Effector memory CD4-positive, alpha-beta T cell (primary cell): ENCODE data around the gene POU4F3.

ENCODE experiments used
- DNase-seq, 3 donors: peaks; one replicate each; pipeline ENCODE4 v3.0.0-alpha.2; 2020
- H3K27ac ChIP-seq: 2 replicates; pipeline ENCODE4 v1.7.0; 2013; ENCODE audit warnings: mild to moderate bottlenecking, low read length, moderate library complexity; ENCODE audit not compliant: insufficient read depth, poor library complexity, severe bottlenecking
- H3K27me3 ChIP-seq: replicated peaks from 2 replicates; pipeline ENCODE4 v1.7.0; 2013; ENCODE audit warnings: mild to moderate bottlenecking, low read length; ENCODE audit not compliant: insufficient read depth, control insufficient read depth, poor library complexity, severe bottlenecking
- H3K36me3 ChIP-seq: 2 replicates; pipeline ENCODE4 v1.7.0; 2013; ENCODE audit warnings: mild to moderate bottlenecking, low read length, moderate library complexity; ENCODE audit not compliant: control insufficient read depth, insufficient read depth
- H3K4me1 ChIP-seq: 2 replicates; pipeline ENCODE4 v1.7.0; 2013; ENCODE audit warnings: low read length, mild to moderate bottlenecking; ENCODE audit not compliant: control insufficient read depth, insufficient read depth, poor library complexity, severe bottlenecking
- H3K4me3 ChIP-seq: 2 replicates; pipeline ENCODE4 v1.7.0; 2013; ENCODE audit warnings: low read length, low read depth, mild to moderate bottlenecking; ENCODE audit not compliant: insufficient read depth, poor library complexity, severe bottlenecking
- H3K9me3 ChIP-seq: 2 replicates; pipeline ENCODE4 v1.7.0; 2013; ENCODE audit warnings: mild to moderate bottlenecking, low read length, moderate library complexity; ENCODE audit not compliant: control insufficient read depth

Gene POU4F3

GRCh38 chr5:146345578-146346366 is 7.1 kb downstream of the POU4F3 start:
- H3K4me1 ChIP-seq = peaks cover 4% of the 10 kb centered on the region
- no peaks in the 10 kb centered on the region for H3K36me3 ChIP-seq
- H3K27me3 ChIP-seq = peaks cover 20% of the 10 kb centered on the region
- no peak overlapping the region for H3K4me3 ChIP-seq
- no peak overlapping the region for H3K27ac ChIP-seq
- H3K9me3 ChIP-seq = no peaks in the 10 kb centered on the region
- DNase-seq = no peak

DNA sequence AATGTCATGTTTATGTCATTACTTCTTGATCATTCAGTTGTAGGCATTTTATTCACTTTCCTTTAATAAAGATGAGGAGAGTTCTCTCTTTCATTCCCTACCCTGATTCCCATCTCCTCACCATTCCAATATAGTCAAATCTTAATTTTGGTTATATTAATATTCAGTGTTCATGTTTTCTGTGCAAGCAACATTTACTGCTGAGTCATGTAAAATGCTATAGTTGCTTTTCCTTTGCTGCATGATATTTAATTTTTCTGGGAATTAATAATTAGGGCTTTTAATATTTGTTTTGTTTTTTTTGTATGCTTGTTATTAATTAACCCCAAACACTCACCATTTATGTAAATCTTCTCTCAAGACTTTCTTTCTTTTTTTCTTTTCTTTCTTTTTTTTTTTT is 18.5 kb downstream of the POU4F3 start:
- no peak overlapping the region for H3K27ac ChIP-seq
- no peak for DNase-seq
- peaks cover 3% of the 10 kb centered on the region for H3K27me3 ChIP-seq
- no peaks in the 10 kb centered on the region for H3K9me3 ChIP-seq
- H3K4me3 ChIP-seq = no peak overlapping the region
- no peaks in the 10 kb centered on the region for H3K36me3 ChIP-seq
- H3K4me1 ChIP-seq = no peaks in the 10 kb centered on the region

DNA sequence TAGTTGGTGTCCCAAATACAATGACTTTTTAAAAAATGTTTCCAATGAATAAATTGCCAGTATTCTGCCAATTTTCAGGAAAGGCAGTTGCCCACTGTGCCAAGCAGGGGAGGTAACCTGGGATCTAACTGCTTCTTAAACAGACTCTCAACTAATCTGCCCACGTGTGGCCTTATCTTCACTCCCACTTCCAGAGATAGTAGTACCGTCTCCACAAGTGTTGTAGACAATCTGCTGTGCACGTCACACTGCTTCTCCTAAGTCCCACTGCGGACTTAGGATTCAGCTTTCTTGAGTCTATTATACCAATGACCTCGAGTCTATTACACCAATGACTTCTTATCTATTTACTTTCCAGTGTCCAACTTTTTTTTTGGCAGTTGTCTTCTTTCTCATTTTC is 21.2 kb downstream of the POU4F3 start:
- no peak for DNase-seq
- Histone ChIP-seq H3K27me3 (peaks cover 3% of the 10 kb centered on the region), H3K27ac (no peak overlapping the region)

DNA sequence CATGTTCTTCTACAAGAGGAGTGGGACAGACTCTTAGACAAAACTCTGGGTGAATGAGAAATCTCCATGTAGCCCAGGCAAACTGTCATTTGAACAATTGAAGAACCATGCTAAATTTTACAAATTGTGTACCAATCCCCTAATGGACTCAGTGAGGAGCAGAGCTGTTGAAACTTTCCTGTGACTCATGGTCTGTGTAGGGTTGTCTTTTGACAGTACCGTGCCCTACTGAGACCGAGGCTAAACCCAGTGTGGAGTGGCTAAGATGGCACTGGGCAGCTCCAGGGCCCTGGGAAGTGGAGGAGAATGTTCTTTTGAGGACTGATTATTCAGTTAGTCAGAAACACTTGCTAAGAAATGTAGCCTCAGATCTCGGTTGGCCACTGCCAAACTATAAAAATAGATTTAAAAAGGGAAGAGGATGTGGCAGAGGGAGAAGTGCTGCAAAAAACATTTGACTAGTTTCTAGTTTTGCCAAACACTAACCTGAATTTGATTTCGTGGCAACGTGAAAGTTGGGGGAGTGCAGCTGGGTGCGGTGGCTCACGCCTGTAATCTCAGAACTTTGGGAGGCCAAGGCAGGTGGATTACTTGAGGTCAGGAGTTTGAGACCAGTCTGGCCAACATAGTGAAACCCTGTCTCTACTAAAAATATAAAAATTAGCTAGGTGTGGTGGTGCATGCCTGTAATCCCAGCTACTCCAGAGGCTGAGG is 24.7 kb downstream of the POU4F3 start:
- no peaks in the 10 kb centered on the region for H3K36me3 ChIP-seq
- H3K9me3 ChIP-seq = no peaks in the 10 kb centered on the region
- peaks cover 3% of the 10 kb centered on the region for H3K27me3 ChIP-seq
- no peaks in the 10 kb centered on the region for H3K4me1 ChIP-seq
- no peak overlapping the region for H3K4me3 ChIP-seq
- no peak for DNase-seq
- no peak overlapping the region for H3K27ac ChIP-seq

More for the DNA sequence above, 21.2 kb downstream of the POU4F3 start:
- no peaks in the 10 kb centered on the region for H3K4me1 ChIP-seq
- H3K4me3 ChIP-seq = no peak overlapping the region
- H3K36me3 ChIP-seq = no peaks in the 10 kb centered on the region
- no peaks in the 10 kb centered on the region for H3K9me3 ChIP-seq

DNA sequence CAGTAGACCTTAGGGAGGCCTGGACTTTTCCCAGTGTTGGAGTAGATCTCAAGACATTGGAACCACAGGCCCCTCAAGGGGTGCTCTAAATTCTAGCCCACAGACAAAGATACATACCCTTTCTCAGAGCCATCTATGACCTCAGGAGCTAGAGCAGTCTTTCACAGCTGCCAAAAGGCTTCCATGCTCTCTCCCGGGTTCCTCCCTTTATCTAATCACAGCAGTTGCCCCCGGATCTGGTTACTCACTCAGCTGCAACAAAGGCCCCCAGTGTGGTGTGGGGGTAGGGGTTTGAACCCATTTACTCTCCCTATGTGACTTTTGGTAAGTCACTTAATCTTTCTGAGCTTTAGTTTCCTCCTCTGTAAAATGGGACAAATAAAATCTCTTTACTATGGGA is 27.0 kb downstream of the POU4F3 start:
- Histone ChIP-seq H3K36me3 (no peaks in the 10 kb centered on the region), H3K9me3 (no peaks in the 10 kb centered on the region), H3K27ac (no peak overlapping the region), H3K27me3 (no peaks in the 10 kb centered on the region), H3K4me1 (no peaks in the 10 kb centered on the region), H3K4me3 (no peak overlapping the region)
- DNase-seq = no peak

DNA sequence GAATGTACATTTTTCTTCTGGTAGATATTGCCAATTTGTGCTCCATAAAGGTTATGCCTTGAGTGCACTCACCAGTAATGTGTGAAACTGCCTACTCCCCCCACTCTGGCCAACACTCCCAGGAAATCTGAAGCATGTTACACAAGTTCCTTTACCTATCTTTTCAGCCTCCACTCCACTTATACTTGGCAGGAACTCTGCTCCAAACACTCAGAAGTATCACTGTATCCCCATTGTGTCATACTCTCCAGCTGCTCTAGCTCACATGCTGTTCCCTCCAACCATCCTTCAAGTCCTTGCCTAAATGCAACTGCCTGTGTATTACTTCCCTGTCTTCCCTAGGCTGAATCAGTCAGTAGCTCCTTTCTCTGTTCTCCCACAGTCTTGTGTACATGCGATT is 28.3 kb downstream of the POU4F3 start:
- H3K36me3 ChIP-seq = no peaks in the 10 kb centered on the region
- no peaks in the 10 kb centered on the region for H3K9me3 ChIP-seq
- no peak overlapping the region for H3K27ac ChIP-seq
- DNase-seq = no peak
- H3K4me1 ChIP-seq = no peaks in the 10 kb centered on the region
- H3K27me3 ChIP-seq = no peaks in the 10 kb centered on the region
- no peak overlapping the region for H3K4me3 ChIP-seq

DNA sequence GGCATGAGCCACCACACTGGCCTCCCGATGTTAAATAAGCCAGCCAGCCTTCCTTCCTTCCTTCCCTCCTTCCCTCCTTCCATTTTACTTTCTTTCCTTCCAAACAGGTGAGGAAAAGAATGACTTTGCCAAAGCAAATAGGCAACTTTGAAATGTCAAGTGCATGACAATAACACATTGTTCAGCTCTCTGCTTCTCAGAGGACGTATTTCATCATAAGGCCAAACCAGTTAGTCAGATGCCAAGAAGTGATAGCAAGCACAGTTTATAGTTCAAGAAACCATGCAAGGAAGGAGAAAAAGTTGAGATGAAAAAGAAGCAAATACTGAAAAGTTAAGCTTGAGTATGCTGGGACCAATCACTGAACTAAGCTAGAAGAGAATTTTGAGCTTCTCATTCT is 29.5 kb downstream of the POU4F3 start:
- Histone ChIP-seq H3K36me3 (no peaks in the 10 kb centered on the region), H3K9me3 (no peaks in the 10 kb centered on the region), H3K27ac (no peak overlapping the region), H3K4me3 (no peak overlapping the region), H3K27me3 (no peaks in the 10 kb centered on the region), H3K4me1 (no peaks in the 10 kb centered on the region)
- DNase-seq = no peak

GRCh38 chr5:146369691-146370090 is 31.1 kb downstream of the POU4F3 start:
- Histone ChIP-seq H3K27ac (no peak overlapping the region), H3K36me3 (no peaks in the 10 kb centered on the region), H3K4me3 (no peak overlapping the region), H3K9me3 (no peaks in the 10 kb centered on the region), H3K27me3 (no peaks in the 10 kb centered on the region), H3K4me1 (no peaks in the 10 kb centered on the region)
- DNase-seq = no peak

GRCh38 chr5:146376821-146377220 is 38.2 kb downstream of the POU4F3 start:
- no peak overlapping the region for H3K4me3 ChIP-seq
- H3K4me1 ChIP-seq = no peaks in the 10 kb centered on the region
- no peaks in the 10 kb centered on the region for H3K36me3 ChIP-seq
- no peak overlapping the region for H3K27ac ChIP-seq
- H3K27me3 ChIP-seq = peaks cover 2% of the 10 kb centered on the region
- H3K9me3 ChIP-seq = no peaks in the 10 kb centered on the region
- DNase-seq = no peak

GRCh38 chr5:146378986-146379385 is 40.3 kb downstream of the POU4F3 start:
- Histone ChIP-seq H3K4me1 (no peaks in the 10 kb centered on the region), H3K27me3 (peaks cover 2% of the 10 kb centered on the region), H3K27ac (no peak overlapping the region), H3K36me3 (no peaks in the 10 kb centered on the region), H3K4me3 (no peak overlapping the region), H3K9me3 (no peaks in the 10 kb centered on the region)
- no peak for DNase-seq
